DND-41 (cell line): Measurements from ENCODE around the gene PUSL1.

Experiments
- EZH2 ChIP-seq: IDR thresholded peaks from 3 replicates; pipeline ENCODE4 v1.6.1; 2012; ENCODE audit warnings: borderline replicate concordance, low read depth, mild to moderate bottlenecking, moderate library complexity, low read length, inconsistent platforms; ENCODE audit not compliant: severe bottlenecking
- TF ChIP-seq, protein P1 (sequence below): IDR thresholded peaks from 2 replicates; pipeline ENCODE4 v1.5.1; 2012; ENCODE audit warnings: borderline replicate concordance, low read length, moderate library complexity, mild to moderate bottlenecking; ENCODE audit not compliant: poor library complexity, severe bottlenecking; ENCODE audit errors: extremely low read depth

DNA sequence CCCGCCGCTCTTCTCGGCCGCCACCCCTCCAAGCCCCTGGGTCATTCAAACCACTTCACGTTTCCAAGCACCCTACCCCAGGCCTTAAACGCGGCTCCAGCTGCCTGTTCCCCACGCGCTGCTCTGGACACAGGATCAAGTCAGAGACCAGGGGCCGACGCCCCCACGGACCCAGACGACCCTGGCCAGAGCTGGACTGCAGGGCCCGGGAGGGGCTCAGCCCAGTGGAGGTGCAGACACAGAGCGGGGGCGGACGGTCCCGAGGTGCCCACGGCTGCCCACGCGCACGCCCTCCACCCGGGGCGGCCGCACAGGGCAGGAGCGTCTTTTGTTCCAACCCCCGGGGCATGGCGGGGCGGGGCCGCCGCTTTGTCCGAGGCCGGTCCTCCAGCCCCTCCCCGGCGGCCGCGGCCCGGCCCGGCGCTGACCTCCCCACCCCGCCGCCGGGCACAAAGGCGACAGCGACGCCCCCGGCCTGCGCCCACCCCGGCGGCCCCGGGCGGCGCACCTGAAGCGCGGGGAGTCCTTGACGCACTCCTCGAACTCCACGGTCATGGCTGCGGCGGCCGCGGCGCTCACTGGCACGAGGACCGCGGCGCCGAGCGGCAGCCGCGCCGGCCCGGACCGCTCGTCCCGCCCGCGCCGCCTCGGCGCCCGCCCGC, 1.0 kb upstream of the PUSL1 start:
- TF ChIP-seq, protein P1, sequence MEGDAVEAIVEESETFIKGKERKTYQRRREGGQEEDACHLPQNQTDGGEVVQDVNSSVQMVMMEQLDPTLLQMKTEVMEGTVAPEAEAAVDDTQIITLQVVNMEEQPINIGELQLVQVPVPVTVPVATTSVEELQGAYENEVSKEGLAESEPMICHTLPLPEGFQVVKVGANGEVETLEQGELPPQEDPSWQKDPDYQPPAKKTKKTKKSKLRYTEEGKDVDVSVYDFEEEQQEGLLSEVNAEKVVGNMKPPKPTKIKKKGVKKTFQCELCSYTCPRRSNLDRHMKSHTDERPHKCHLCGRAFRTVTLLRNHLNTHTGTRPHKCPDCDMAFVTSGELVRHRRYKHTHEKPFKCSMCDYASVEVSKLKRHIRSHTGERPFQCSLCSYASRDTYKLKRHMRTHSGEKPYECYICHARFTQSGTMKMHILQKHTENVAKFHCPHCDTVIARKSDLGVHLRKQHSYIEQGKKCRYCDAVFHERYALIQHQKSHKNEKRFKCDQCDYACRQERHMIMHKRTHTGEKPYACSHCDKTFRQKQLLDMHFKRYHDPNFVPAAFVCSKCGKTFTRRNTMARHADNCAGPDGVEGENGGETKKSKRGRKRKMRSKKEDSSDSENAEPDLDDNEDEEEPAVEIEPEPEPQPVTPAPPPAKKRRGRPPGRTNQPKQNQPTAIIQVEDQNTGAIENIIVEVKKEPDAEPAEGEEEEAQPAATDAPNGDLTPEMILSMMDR: no peak
- TF ChIP-seq EZH2: no peak
